SK-N-MC (cell line): Measurements from ENCODE around the gene POLK.

Experiments
- EZH2 ChIP-seq: fragments of 200-600 bp; sonication (generic); IDR thresholded peaks from one replicate; pipeline ENCODE4 v1.6.1; 2017; ENCODE audit warnings: antibody characterized with exemption
- FOXP2 ChIP-seq: optimal IDR thresholded peaks from 2 replicates; pipeline ENCODE3; 2011; ENCODE audit warnings: mild to moderate bottlenecking, moderate library complexity; ENCODE audit not compliant: insufficient read depth; ENCODE audit errors: extremely low read length, control extremely low read depth
- POLR2AphosphoS5 ChIP-seq: IDR thresholded peaks from 2 replicates; pipeline ENCODE4 v1.6.1; 2012; ENCODE audit warnings: mild to moderate bottlenecking, low read depth, low read length, borderline replicate concordance

DNA sequence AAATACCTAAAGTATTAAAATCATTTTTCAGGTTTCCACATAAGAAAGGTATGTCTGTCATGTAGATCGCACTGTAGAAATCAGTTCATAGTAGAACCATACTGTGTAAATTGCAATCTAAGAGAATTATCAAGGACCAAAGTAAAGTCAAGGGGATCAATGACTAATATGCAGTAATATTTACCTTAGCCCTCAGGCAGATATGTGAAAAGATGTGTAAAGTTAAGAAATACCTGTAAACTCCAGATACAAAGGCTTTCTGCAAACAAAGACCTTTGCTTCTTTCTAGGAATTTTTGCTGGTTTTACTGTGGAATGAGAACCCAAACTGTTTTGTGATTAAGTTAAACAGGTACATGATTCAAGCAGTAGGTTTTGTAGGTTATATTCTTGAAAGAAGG is 11.6 kb downstream of the POLK start:
- no peak for TF ChIP-seq EZH2
- TF ChIP-seq POLR2AphosphoS5, result no peak
- no peak for TF ChIP-seq FOXP2
